Measurements from ENCODE around the gene UACA. TPM values are rescaled to one million over a fixed set of nuclear protein-coding genes. Genes with fewer than 3 reads are reported as not detected.

UACA gene
- total and polyA plus RNA-seq, 2 experiments from 2014 or later: 21.5 to 35.8 TPM

GRCh38 chr15:70687482-70687881 lies 75.9 kb downstream of the UACA start (continued):
- no peak for TF ChIP-seq ETS1 (IDR thresholded peaks at IDR 0.05)
- TF ChIP-seq POLR2AphosphoS5 (IDR thresholded peaks at IDR 0.05; ENCODE audit: low read depth): no peak
- no peak for TF ChIP-seq CREB1 (CRISPR knock-in tag; IDR thresholded peaks at IDR 0.05; ENCODE audit: low read depth)
- TF ChIP-seq, protein P1, sequence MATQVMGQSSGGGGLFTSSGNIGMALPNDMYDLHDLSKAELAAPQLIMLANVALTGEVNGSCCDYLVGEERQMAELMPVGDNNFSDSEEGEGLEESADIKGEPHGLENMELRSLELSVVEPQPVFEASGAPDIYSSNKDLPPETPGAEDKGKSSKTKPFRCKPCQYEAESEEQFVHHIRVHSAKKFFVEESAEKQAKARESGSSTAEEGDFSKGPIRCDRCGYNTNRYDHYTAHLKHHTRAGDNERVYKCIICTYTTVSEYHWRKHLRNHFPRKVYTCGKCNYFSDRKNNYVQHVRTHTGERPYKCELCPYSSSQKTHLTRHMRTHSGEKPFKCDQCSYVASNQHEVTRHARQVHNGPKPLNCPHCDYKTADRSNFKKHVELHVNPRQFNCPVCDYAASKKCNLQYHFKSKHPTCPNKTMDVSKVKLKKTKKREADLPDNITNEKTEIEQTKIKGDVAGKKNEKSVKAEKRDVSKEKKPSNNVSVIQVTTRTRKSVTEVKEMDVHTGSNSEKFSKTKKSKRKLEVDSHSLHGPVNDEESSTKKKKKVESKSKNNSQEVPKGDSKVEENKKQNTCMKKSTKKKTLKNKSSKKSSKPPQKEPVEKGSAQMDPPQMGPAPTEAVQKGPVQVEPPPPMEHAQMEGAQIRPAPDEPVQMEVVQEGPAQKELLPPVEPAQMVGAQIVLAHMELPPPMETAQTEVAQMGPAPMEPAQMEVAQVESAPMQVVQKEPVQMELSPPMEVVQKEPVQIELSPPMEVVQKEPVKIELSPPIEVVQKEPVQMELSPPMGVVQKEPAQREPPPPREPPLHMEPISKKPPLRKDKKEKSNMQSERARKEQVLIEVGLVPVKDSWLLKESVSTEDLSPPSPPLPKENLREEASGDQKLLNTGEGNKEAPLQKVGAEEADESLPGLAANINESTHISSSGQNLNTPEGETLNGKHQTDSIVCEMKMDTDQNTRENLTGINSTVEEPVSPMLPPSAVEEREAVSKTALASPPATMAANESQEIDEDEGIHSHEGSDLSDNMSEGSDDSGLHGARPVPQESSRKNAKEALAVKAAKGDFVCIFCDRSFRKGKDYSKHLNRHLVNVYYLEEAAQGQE (IDR thresholded peaks at IDR 0.05; ENCODE audit: unreplicated experiment): no peak
- no peak for TF ChIP-seq ZNF114 (CRISPR knock-in tag; IDR thresholded peaks at IDR 0.05)

DNA sequence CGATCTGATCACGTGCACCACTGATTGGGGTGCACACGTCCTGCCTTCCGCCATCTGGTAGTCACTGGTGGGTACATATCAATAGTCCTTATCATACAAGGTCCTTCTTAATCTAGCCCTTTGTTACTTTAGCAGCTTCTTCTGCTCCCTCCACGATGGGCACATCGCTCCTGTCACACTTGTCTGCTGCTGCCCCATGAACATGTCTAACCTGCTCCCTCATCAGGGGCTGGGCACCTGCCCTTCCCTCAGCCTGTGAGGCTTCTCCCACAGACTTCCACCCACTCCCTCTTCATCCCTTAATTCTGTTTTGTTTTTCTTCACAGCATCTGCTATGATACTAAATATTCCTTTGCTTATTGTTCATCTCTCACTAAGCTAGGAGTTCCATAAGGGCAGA lies 82.5 kb downstream of the UACA start:
- Mint-ChIP-seq H3K4me1 (peaks cover 6% of the 10 kb centered on the region; the same call in 1 of the 3 replicates), H3K9me3 (no peaks in the 10 kb centered on the region), H3K4me3 (no peak overlapping the region), H3K27ac (no peak overlapping the region; the same call in 1 of the 2 replicates), H3K27me3 (ENCODE audit: insufficient read depth, low read depth, poor library complexity) (peaks cover 2% of the 10 kb centered on the region), H3K36me3 (ENCODE audit: low read depth) (no peaks in the 10 kb centered on the region)
- no peaks in the 10 kb centered on the region for H3K9me2 ChIP-seq (ENCODE audit: insufficient read depth)
- no peak overlapping the region for H3K4me2 ChIP-seq
- no peaks in the 10 kb centered on the region for H3F3A ChIP-seq (replicated peaks; ENCODE audit: low read depth)
- H3K27me3 ChIP-seq (ENCODE audit: insufficient read depth): no peaks in the 10 kb centered on the region
- H3K79me2 ChIP-seq (replicated peaks; ENCODE audit: insufficient read depth): no peaks in the 10 kb centered on the region
- H3K36me3 ChIP-seq (ENCODE audit: insufficient read depth): no peaks in the 10 kb centered on the region
- H4K20me1 ChIP-seq (replicated peaks; ENCODE audit: insufficient read depth): no peaks in the 10 kb centered on the region
- H3K4me3 ChIP-seq: no peak overlapping the region
- no peak overlapping the region for H2AFZ ChIP-seq
- no peak overlapping the region for H3K27ac ChIP-seq (ENCODE audit: low read depth)
- ATAC-seq (no peak), DNase-seq (ENCODE audit: low spot score) (no peak)
- H3K4me1 ChIP-seq (ENCODE audit: insufficient read depth): no peaks in the 10 kb centered on the region; the same call in 1 of the 2 replicates
- TF ChIP-seq NANOG (IDR thresholded peaks at IDR 0.05; ENCODE audit: borderline replicate concordance) (no peak), ZNF462 (CRISPR knock-in tag; IDR thresholded peaks at IDR 0.05) (no peak), CREB1 (CRISPR knock-in tag; IDR thresholded peaks at IDR 0.05; ENCODE audit: low read depth) (no peak)
- TF ChIP-seq, protein P1 (IDR thresholded peaks at IDR 0.05; ENCODE audit: unreplicated experiment): no peak
- TF ChIP-seq, protein P2, sequence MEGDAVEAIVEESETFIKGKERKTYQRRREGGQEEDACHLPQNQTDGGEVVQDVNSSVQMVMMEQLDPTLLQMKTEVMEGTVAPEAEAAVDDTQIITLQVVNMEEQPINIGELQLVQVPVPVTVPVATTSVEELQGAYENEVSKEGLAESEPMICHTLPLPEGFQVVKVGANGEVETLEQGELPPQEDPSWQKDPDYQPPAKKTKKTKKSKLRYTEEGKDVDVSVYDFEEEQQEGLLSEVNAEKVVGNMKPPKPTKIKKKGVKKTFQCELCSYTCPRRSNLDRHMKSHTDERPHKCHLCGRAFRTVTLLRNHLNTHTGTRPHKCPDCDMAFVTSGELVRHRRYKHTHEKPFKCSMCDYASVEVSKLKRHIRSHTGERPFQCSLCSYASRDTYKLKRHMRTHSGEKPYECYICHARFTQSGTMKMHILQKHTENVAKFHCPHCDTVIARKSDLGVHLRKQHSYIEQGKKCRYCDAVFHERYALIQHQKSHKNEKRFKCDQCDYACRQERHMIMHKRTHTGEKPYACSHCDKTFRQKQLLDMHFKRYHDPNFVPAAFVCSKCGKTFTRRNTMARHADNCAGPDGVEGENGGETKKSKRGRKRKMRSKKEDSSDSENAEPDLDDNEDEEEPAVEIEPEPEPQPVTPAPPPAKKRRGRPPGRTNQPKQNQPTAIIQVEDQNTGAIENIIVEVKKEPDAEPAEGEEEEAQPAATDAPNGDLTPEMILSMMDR (conservative IDR thresholded peaks at IDR 0.05; ENCODE audit: low read depth in 2 of 2): no peak

Measured in GM23338 (cell line).